Stomach (tissue), 9 donors: ENCODE measurements around the gene HRH1. TPM values are rescaled to one million over a fixed set of nuclear protein-coding genes. Genes with fewer than 3 reads are reported as not detected.
A peak's percentile ranks its signal among the peaks of the same experiment; 100 is the strongest.

Source experiments
- DNase-seq, 2 donors: peaks; one replicate each; pipeline versions ENCODE4 v3.0.0 to v3.0.0-alpha.2; 2013 to 2019
- H3K27ac ChIP-seq, 5 donors: fragments of 200-600 bp in 4 of 5; sonication (generic) in 4 of 5; one replicate each; pipeline ENCODE4 v1.5.1; 2013 to 2019; ENCODE audit warnings: mild to moderate bottlenecking in 1 of 5, moderate library complexity in 1 of 5
- H3K27me3 ChIP-seq, 3 donors: fragments of 200-600 bp; sonication (generic); one replicate each; pipeline ENCODE4 v1.5.1; 2017 to 2019; ENCODE audit warnings: mixed run types in 1 of 3
- H3K36me3 ChIP-seq, 4 donors: fragments of 200-600 bp; sonication (generic); 1 replicate in 3 of 4; 2 replicates in 1 of 4; pipeline ENCODE4 v1.5.1; 2016 to 2019
- H3K4me1 ChIP-seq, 4 donors: fragments of 200-600 bp; sonication (generic); one replicate each; pipeline ENCODE4 v1.5.1; 2016 to 2019
- H3K4me3 ChIP-seq, 4 donors: fragments of 200-600 bp; sonication (generic) in 3 of 4; one replicate each; pipeline ENCODE4 v1.5.1; 2016 to 2019; ENCODE audit warnings: mild to moderate bottlenecking in 1 of 4
- H3K9me3 ChIP-seq, 4 donors: fragments of 200-600 bp; sonication (generic); one replicate each; pipeline ENCODE4 v1.5.1; 2016 to 2019
- EP300 ChIP-seq: sonication (generic); formaldehyde crosslinking; IDR thresholded peaks from one replicate; pipeline ENCODE4 v1.6.1; 2017; ENCODE audit warnings: antibody characterized with exemption
- POLR2A ChIP-seq, 4 donors: fragments of 450-650 bp; IDR thresholded peaks; one replicate each; pipeline ENCODE4 v1.6.1; 2016; ENCODE audit warnings: antibody characterized with exemption in 4 of 4, control low read depth in 2 of 4, mild to moderate bottlenecking in 1 of 4, moderate library complexity in 1 of 4
- POLR2AphosphoS5 ChIP-seq, 3 donors: sonication (generic); formaldehyde crosslinking; IDR thresholded peaks; one replicate each; pipeline ENCODE4 v1.6.1; 2016; ENCODE audit warnings: antibody characterized with exemption in 3 of 3
- whole genome bisulfite sequencing, 5 donors: extraction: QIAGEN DNeasy Blood & Tissue Kit in 3 of 5; methylation state at CpG; one replicate each; pipeline versions ENCODE4 v1.1.5 to v1.1.7; 2013 to 2018; 5-methylcytosine and 5-hydroxymethylcytosine counted together
- intact Hi-C: fragments of 100-400 bp; cut with DNase I; formaldehyde crosslinking; loops from one replicate; pipeline ENCODE4 v1.15.1; 2023; ENCODE audit warnings: low total_unique reads
- polyA plus RNA-seq, 3 donors: library from polyadenylated mRNA; stranded (reverse); fragments of 200-250 nt; gene quantifications; one replicate each; pipeline ENCODE4 v1.2.3, GENCODE V29; 2013
- total RNA-seq, 5 donors: library from RNA; depleted of rRNA; stranded (reverse); fragments of >200 nt; gene quantifications; one replicate each; pipeline versions ENCODE4 v1.1.0 to v1.2.3, GENCODE V29; 2014 to 2016
- TF ChIP-seq, protein P1 (sequence below), 7 experiments: fragments of 450-650 bp in 4 of 7; fragments of 200-600 bp in 3 of 7; sonication (generic) in 3 of 7; IDR thresholded peaks; one replicate each; pipeline ENCODE4 v1.5.1; 2016 to 2019; ENCODE audit warnings: antibody characterized with exemption in 7 of 7, control low read depth in 2 of 7, mild to moderate bottlenecking in 1 of 7
- donor health status: healthy with polysubstance abuse.
- donor health status: Bipolar disorder and iron deficiency.
- donor health status: healthy.

Gene HRH1
- total and polyA plus RNA-seq, 8 donors: under 0.01 to 5.0 (median 0.37) TPM; not detected in 1

- TF ChIP-seq POLR2A (IDR thresholded peaks at IDR 0.05) (no peak), POLR2AphosphoS5 (IDR thresholded peaks at IDR 0.05) (no peak)
- no peaks in the 10 kb centered on the region for H3K9me3 ChIP-seq
- no peaks in the 10 kb centered on the region for H3K27me3 ChIP-seq
- intact Hi-C loops: no loop called here
- no peak overlapping the region for H3K27ac ChIP-seq
- no peaks in the 10 kb centered on the region for H3K4me1 ChIP-seq
- peaks cover 0 to 15% (median 4%) of the 10 kb centered on the region in 4 donors for H3K36me3 ChIP-seq
- DNase-seq: no peak
- no peak overlapping the region for H3K4me3 ChIP-seq
- WGBS, 5 donors: 94 to 97% (median 96%) methylated on average over 10 to 11 of the region's 11 CpGs
Observed at GRCh38 chr3:11258958-11259357, 104.7 kb downstream of the HRH1 start.

DNA sequence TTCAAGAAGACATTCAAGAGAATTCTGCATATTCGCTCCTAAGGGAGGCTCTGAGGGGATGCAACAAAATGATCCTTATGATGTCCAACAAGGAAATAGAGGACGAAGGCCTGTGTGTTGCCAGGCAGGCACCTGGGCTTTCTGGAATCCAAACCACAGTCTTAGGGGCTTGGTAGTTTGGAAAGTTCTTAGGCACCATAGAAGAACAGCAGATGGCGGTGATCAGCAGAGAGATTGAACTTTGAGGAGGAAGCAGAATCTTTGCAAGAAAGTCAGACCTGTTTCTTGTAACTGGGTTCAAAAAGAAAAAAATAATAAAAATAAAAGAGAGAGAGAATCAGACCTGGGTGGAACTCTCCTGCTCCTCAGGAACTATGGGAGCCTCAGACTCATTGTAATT lies 106.2 kb downstream of the HRH1 start:
- DNase-seq: no peak
- Histone ChIP-seq H3K36me3 (peaks cover 0 to 15% (median 4%) of the 10 kb centered on the region in 4 donors), H3K27ac (no peak overlapping the region), H3K4me3 (no peak overlapping the region), H3K9me3 (no peaks in the 10 kb centered on the region), H3K27me3 (peaks cover 0 to 3% (median 0%) of the 10 kb centered on the region in 3 donors), H3K4me1 (no peaks in the 10 kb centered on the region)
- intact Hi-C loops: no loop called here
- WGBS, 5 donors: 74 to 87% (median 80%) methylated on average over 3 of the region's 3 CpGs
- TF ChIP-seq EP300 (no peak), POLR2A (IDR thresholded peaks at IDR 0.05) (no peak), POLR2AphosphoS5 (IDR thresholded peaks at IDR 0.05) (no peak)
- TF ChIP-seq, protein P1, sequence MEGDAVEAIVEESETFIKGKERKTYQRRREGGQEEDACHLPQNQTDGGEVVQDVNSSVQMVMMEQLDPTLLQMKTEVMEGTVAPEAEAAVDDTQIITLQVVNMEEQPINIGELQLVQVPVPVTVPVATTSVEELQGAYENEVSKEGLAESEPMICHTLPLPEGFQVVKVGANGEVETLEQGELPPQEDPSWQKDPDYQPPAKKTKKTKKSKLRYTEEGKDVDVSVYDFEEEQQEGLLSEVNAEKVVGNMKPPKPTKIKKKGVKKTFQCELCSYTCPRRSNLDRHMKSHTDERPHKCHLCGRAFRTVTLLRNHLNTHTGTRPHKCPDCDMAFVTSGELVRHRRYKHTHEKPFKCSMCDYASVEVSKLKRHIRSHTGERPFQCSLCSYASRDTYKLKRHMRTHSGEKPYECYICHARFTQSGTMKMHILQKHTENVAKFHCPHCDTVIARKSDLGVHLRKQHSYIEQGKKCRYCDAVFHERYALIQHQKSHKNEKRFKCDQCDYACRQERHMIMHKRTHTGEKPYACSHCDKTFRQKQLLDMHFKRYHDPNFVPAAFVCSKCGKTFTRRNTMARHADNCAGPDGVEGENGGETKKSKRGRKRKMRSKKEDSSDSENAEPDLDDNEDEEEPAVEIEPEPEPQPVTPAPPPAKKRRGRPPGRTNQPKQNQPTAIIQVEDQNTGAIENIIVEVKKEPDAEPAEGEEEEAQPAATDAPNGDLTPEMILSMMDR (IDR thresholded peaks at IDR 0.05): no peak

DNA sequence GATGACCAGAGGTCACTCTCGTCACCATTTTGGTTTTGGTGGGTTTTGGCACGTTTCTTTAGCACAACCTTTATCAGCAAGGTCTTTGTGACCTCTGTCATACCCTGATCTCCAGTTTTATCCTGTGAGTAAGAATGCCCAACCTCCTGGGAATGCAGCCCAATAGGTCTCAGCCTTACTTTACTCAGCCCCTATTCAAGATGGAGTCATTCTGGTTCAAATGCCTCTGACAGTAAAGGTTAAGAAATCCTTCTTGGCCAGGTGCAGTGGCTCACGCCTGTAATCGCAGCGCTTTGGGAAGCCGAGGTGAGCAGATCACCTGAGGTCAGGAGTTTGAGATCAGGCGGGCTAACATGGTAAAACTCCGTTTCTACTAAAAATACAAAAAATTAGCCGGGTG lies 114.7 kb downstream of the HRH1 start:
- no peak overlapping the region for H3K4me3 ChIP-seq
- peaks cover 14 to 18% (median 17%) of the 10 kb centered on the region in 4 donors for H3K4me1 ChIP-seq
- intact Hi-C loops: no loop called here
- 80 to 88% (median 84%) methylated on average over 9 of the region's 9 CpGs for WGBS, 5 donors
- no peaks in the 10 kb centered on the region for H3K9me3 ChIP-seq
- H3K27ac ChIP-seq: no peak overlapping the region
- H3K27me3 ChIP-seq: peaks cover 0 to 14% (median 0%) of the 10 kb centered on the region in 3 donors
- TF ChIP-seq POLR2A (IDR thresholded peaks at IDR 0.05) (no peak), EP300 (no peak), POLR2AphosphoS5 (IDR thresholded peaks at IDR 0.05) (no peak)
- TF ChIP-seq, protein P1 (IDR thresholded peaks at IDR 0.05): no peak
- no peaks in the 10 kb centered on the region for H3K36me3 ChIP-seq
- no peak for DNase-seq

- Histone ChIP-seq H3K9me3 (no peaks in the 10 kb centered on the region), H3K4me3 (peak within 1 kb of the TSS; percentile 70 to 88 (median 80)), H3K27ac (peak within 1 kb of the TSS; percentile 68 to 94 (median 82)), H3K36me3 (peaks cover 2 to 13% (median 8%) of the 10 kb centered on the region in 4 donors), H3K4me1 (peaks cover 18 to 38% (median 27%) of the 10 kb centered on the region in 4 donors), H3K27me3 (no peaks in the 10 kb centered on the region)
- WGBS, 5 donors: 1 to 3% (median 2%) methylated on average over 38 to 51 of the region's 51 CpGs
- peak; percentile 99 for DNase-seq
- intact Hi-C loops: no loop called here
- TF ChIP-seq POLR2AphosphoS5 (IDR thresholded peaks at IDR 0.05) (peak; percentile 97 to 99 (median 97)), EP300 (no peak), POLR2A (IDR thresholded peaks at IDR 0.05) (peak in 2 of 4 donors; percentile 66 to 88)
- TF ChIP-seq, protein P1 (IDR thresholded peaks at IDR 0.05): peak in 1 of 7 experiments; percentile 31
Observed at GRCh38 chr3:11271986-11272904, 118.0 kb downstream of the HRH1 start, which contains the start of gene ATG7. TSS of gene ATG7 (plus strand) at chr3:11272397. CDS start at chr3:11298696, 26,299 bp downstream.
